Fibroblast of peridontal ligament (primary cell): Measurements from ENCODE around the gene ACAT2.
"Not testable (repeated sequence)": the region's sequence is repeated elsewhere in the genome, so short reads cannot be mapped to it uniquely, and the experiment has no call there.

Experiments used
- DNase-seq: peaks from one replicate; pipeline ENCODE4 v3.0.0-alpha.2; 2010; ENCODE audit errors: extremely low read depth

Gene ACAT2

DNA sequence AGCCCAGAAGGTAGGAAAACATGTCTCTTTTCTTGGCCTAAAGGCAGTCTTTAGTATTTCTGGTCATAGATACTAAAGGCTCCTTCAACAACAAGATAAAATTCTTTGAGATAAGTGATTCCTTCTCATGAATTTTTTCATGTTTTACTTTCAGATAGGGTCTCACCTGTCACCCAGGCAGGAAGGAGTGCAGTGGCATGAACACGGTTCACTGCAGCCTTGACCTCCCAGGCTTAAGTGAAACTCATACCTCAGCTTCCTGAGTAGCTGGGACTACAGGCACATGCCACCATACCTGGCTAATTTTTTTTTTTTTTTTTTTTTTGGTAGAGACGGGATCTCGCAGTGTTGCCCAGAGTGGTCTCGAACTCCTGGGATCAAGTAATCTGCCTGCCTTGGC, 47.3 kb downstream of the ACAT2 start:
- no peak for DNase-seq

GRCh38 chr6:159813781-159814180, 51.9 kb downstream of the ACAT2 start:
- DNase-seq = no peak

DNA sequence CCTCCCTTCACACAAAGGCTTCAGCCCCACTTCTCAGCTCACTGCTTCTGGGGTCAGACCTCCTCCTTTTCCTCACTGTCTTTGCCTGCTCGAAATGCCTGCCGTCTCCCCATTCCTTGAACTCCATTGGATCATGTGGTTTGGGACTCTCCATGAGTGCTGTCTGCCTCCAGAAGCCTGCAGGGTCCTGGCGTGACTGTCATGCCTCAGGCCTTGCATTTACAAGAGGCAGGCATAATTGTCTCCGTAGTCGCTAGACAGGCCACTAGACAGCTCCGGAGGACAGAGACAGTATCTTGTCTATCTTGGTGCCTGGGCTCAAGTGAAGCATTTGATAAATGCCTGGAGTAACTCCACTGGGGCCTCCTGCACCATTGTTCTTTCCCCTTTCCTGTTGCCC, 53.6 kb downstream of the ACAT2 start:
- no peak for DNase-seq

- DNase-seq = not testable (repeated sequence)
Measured at GRCh38 chr6:159816775-159817174, 54.9 kb downstream of the ACAT2 start.

- DNase-seq = no peak
Measured at GRCh38 chr6:159817951-159818739, 56.3 kb downstream of the ACAT2 start.

- no peak for DNase-seq
Measured at GRCh38 chr6:159819098-159819497, 57.3 kb downstream of the ACAT2 start.

DNA sequence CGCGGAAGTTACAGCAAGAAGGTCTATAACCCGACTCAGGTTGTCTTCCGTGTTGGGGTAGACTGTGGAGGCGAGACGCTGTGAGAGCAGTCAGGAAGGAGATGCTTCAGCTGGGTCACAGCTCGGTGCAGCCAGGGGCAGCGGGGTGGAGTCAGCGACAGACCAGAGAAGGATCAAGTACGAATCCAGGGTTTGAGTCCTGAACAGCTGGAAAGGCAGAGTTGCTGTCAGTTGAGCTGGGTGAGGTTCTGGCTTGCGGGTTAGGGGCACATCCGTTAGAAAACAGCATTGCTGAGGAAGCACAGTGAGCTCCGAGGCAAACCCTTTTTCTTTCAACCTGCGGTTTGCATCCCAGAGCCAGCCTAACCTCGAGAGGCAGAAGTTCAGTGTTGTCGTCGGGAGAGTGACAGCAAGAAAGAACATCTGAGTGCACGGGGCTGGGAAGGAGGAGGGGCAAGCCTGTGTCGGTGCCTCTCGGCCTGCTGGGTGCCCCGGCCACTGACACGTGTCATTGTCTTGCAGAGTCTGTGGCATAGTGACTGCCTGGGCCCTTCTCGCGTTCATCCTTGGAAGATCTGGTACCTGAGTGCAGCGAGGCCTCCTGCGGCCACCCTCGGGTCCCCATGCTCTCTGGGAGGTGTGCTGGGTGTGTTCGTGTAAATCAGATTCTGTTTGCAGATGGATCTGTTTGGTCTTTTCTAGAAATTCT, 58.2 kb downstream of the ACAT2 start:
- no peak for DNase-seq

GRCh38 chr6:159821122-159821521, 59.3 kb downstream of the ACAT2 start:
- no peak for DNase-seq

GRCh38 chr6:159821726-159822125, 59.9 kb downstream of the ACAT2 start:
- no peak for DNase-seq

- DNase-seq = no peak
Measured at GRCh38 chr6:159823953-159824352, 62.1 kb downstream of the ACAT2 start.

GRCh38 chr6:159824690-159825089, 62.8 kb downstream of the ACAT2 start:
- not testable (repeated sequence) for DNase-seq

DNA sequence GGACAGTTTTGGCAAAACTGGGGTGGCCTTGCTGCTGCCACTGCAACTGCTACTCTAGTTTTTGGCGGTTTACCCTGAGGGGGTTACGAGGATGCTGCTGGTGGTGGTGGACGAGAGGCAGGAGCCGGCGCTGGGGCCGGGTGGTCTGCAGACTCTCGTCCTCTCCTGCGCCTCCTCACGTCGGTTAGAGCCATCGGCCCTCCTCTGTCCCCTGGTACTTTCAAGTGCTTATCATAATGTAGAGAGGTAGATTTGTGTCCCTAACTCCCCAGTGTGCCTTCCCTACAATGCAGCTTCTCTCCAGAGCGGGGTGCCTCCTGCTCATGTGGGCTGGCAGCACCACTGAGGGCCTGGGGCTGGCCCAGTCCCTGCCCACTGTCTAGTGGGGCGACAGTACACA, 64.2 kb downstream of the ACAT2 start:
- DNase-seq = no peak

GRCh38 chr6:159826968-159827647, 65.3 kb downstream of the ACAT2 start:
- DNase-seq = no peak

GRCh38 chr6:159828074-159828473, 66.2 kb downstream of the ACAT2 start:
- peak; percentile 27 for DNase-seq
